ENCODE results near the gene INF2. TPM values are rescaled to one million over a fixed set of nuclear protein-coding genes. Genes with fewer than 3 reads are reported as not detected.

The INF2 gene
- total RNA-seq, 1 experiment from 2014 or later, result 58.3 TPM

DNA sequence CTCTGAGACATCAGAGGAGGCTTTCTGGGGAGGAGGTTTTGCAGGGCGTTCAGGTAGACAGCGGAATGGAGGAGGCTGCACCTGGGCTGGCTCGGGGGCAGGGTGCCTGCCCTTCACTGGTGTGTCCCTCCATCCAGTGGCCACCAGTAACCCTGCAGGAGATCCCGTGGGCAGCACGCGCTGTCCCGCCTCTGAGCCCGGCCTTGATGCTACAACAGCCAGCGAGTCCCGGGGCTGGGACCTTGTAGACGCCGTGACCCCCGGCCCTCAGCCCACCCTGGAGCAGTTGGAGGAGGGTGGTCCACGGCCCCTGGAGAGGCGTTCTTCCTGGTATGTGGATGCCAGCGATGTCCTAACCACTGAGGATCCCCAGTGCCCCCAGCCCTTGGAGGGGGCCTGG lies 24.6 kb downstream of the INF2 start:
- no peaks in the 10 kb centered on the region for H3K27me3 ChIP-seq (ENCODE audit: insufficient read depth, low read length)
- no peaks in the 10 kb centered on the region for H3K23me2 ChIP-seq (ENCODE audit: insufficient read length, low read depth, low read length, poor library complexity, severe bottlenecking)
- H3T11ph ChIP-seq (ENCODE audit: low read length), result no peak overlapping the region
- no peaks in the 10 kb centered on the region for H3K9me3 ChIP-seq (ENCODE audit: control insufficient read depth, low read depth, low read length)
- peaks cover 5 to 34% (median 28%) of the 10 kb centered on the region in 3 experiments; a peak in 6 of 7 replicates for H3K36me3 Mint-ChIP-seq (ENCODE audit: insufficient read depth in 1 of 3, low read depth in 3 of 3)
- H3K79me2 ChIP-seq (ENCODE audit: insufficient read depth, low read length), result no peaks in the 10 kb centered on the region
- H3K23ac ChIP-seq (ENCODE audit: insufficient read length, low read depth, low read length), result no peak overlapping the region
- no peaks in the 10 kb centered on the region for H3K4me1 ChIP-seq (ENCODE audit: insufficient read depth, low read length)
- H2AK5ac ChIP-seq (ENCODE audit: insufficient read length, low read length), result no peak overlapping the region
- no peak overlapping the region for H4K5ac ChIP-seq (ENCODE audit: insufficient read length, low read depth, low read length)
- H2AFZ ChIP-seq (ENCODE audit: low read length), result no peak overlapping the region
- no peaks in the 10 kb centered on the region for H3K79me1 ChIP-seq (ENCODE audit: insufficient read depth, low read depth, low read length, poor library complexity, severe bottlenecking)
- no peak overlapping the region for H3K27ac Mint-ChIP-seq
- no peak overlapping the region for H3K4me3 Mint-ChIP-seq
- H3K9me3 Mint-ChIP-seq, result no peaks in the 10 kb centered on the region
- H3K9ac ChIP-seq (ENCODE audit: extremely low read depth, insufficient read length, low read length), result no peak overlapping the region
- H3K18ac ChIP-seq (ENCODE audit: insufficient read length, low read depth, low read length), result no peak overlapping the region
- H2BK12ac ChIP-seq (ENCODE audit: insufficient read length, low read depth, low read length), result no peak overlapping the region
- H4K91ac ChIP-seq (ENCODE audit: insufficient read length, low read depth, low read length), result no peak overlapping the region
- no peak overlapping the region for H2BK20ac ChIP-seq (ENCODE audit: low read depth, low read length, poor library complexity, severe bottlenecking)
- no peak overlapping the region for H2BK120ac ChIP-seq (ENCODE audit: low read depth, low read length, poor library complexity, severe bottlenecking)
- no peak overlapping the region for H3K4ac ChIP-seq (ENCODE audit: low read depth, low read length)
- H4K20me1 ChIP-seq (ENCODE audit: control insufficient read depth, insufficient read depth, insufficient read length), result no peaks in the 10 kb centered on the region
- H3K27ac ChIP-seq (ENCODE audit: insufficient read length, low read depth, low read length), result no peak overlapping the region
- H3K14ac ChIP-seq (ENCODE audit: insufficient read depth, low read length), result no peak overlapping the region
- no peaks in the 10 kb centered on the region for H3K27me3 Mint-ChIP-seq (ENCODE audit: low read depth)
- H4K8ac ChIP-seq (replicated peaks; ENCODE audit: insufficient read length, low read depth, low read length), result no peak overlapping the region
- TF ChIP-seq, protein P1, sequence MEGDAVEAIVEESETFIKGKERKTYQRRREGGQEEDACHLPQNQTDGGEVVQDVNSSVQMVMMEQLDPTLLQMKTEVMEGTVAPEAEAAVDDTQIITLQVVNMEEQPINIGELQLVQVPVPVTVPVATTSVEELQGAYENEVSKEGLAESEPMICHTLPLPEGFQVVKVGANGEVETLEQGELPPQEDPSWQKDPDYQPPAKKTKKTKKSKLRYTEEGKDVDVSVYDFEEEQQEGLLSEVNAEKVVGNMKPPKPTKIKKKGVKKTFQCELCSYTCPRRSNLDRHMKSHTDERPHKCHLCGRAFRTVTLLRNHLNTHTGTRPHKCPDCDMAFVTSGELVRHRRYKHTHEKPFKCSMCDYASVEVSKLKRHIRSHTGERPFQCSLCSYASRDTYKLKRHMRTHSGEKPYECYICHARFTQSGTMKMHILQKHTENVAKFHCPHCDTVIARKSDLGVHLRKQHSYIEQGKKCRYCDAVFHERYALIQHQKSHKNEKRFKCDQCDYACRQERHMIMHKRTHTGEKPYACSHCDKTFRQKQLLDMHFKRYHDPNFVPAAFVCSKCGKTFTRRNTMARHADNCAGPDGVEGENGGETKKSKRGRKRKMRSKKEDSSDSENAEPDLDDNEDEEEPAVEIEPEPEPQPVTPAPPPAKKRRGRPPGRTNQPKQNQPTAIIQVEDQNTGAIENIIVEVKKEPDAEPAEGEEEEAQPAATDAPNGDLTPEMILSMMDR (conservative IDR thresholded peaks at IDR 0.05), result no peak
- WGBS (ENCODE audit: extremely low coverage, insufficient read length, low lambda C conversion rate), result no CpG with 5 or more reads among the region's 16 CpGs
- 0 out of 4 replicates have a peak, but pooled peaks cover 0 to under 1% of the 10 kb centered on the region in 2 experiments for H3K4me1 Mint-ChIP-seq
- no peak overlapping the region for H3K4me2 ChIP-seq (ENCODE audit: insufficient read depth, insufficient read length, low read length)
- H2BK5ac ChIP-seq (ENCODE audit: insufficient read length, low read length), result no peak overlapping the region
- no peak overlapping the region for H2BK15ac ChIP-seq (ENCODE audit: low read depth, low read length)
- no peak for DNase-seq
- H3K56ac ChIP-seq (ENCODE audit: insufficient read length, low read depth, low read length), result no peak overlapping the region

Measured in H9 (cell line).